Activated CD4-positive, CD25-positive, alpha-beta regulatory T cell treated with anti-CD3 and anti-CD28 coated beads, Interleukin-2, amount 50 U/mL, for 16 hours (primary cell): ENCODE results near the gene PCDHGA5.
"Not testable (repeated sequence)": the region's sequence is repeated elsewhere in the genome, so short reads cannot be mapped to it uniquely, and the experiment has no call there.

Experiments used
- DNase-seq: peaks from one replicate; pipeline ENCODE4 v3.0.0-alpha.2; 2020; ENCODE audit warnings: low read depth, low spot score

PCDHGA5 gene

GRCh38 chr5:141414548-141415274 lies 50.7 kb downstream of the PCDHGA5 start:
- DNase-seq, result not testable (repeated sequence)

DNA sequence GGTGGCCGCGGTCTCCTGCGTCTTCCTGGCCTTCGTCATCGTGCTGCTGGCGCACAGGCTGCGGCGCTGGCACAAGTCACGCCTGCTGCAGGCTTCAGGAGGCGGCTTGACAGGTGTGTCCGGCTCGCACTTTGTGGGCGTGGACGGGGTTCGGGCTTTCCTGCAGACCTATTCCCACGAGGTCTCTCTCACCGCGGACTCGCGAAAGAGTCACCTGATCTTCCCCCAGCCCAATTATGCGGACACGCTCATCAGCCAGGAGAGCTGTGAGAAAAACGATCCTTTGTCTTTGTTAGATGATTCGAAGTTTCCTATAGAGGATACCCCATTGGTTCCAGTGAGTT lies 51.3 kb downstream of the PCDHGA5 start:
- DNase-seq, result not testable (repeated sequence)
